Right ventricle myocardium superior (tissue), 1 donor: Measurements from ENCODE around the gene ESYT2. TPM values are rescaled to one million over a fixed set of nuclear protein-coding genes. Genes with fewer than 3 reads are reported as not detected.

Experiments used
- ATAC-seq: fragments of 200-7000 bp; cut with Tn5 transposase; one replicate; pipeline ENCODE4 v1.9.1; 2020; ENCODE audit warnings: mild to moderate bottlenecking; ENCODE audit not compliant: poor library complexity
- DNase-seq: peaks from one replicate; pipeline ENCODE4 v3.0.0-alpha.2; 2020
- intact Hi-C: fragments of 100-400 bp; cut with DNase I; formaldehyde crosslinking; loops from one replicate; pipeline ENCODE4 v1.11.2; 2022
- total RNA-seq: library from RNA; stranded (reverse); fragmentation: NEBNext Ultra II Directional; extraction: Animal tissue kit (Norgen Biotek cat#: 25700); gene quantifications from one replicate; pipeline ENCODE4 v1.2.1, GENCODE V29; 2021
- donor health status: DM: no; HTN: yes; CAD: no; lungs with severe emphysema.

Gene ESYT2
- total RNA-seq, 1 donor from 2014 or later = 43.8 TPM

DNA sequence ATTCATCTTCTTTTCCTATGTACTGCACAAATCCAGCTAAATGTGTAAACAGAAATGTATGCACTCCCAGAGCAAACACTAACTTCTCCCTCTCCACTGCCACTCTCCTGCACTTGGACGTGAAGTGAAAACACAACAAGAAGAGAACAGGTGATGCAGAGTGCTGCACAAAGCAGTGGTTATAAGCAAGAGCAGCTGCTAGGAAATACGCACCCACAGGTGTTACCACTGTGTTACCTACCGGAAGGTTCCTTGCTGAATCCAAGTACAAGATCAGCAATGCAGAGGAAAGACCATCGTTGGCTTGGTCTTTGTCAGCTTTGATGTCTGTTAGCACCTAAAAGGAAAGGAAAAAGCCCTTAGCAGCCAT, 70.1 kb downstream of the ESYT2 start:
- DNase-seq (no peak), ATAC-seq (no peak)
- intact Hi-C loops = no loop called here

DNA sequence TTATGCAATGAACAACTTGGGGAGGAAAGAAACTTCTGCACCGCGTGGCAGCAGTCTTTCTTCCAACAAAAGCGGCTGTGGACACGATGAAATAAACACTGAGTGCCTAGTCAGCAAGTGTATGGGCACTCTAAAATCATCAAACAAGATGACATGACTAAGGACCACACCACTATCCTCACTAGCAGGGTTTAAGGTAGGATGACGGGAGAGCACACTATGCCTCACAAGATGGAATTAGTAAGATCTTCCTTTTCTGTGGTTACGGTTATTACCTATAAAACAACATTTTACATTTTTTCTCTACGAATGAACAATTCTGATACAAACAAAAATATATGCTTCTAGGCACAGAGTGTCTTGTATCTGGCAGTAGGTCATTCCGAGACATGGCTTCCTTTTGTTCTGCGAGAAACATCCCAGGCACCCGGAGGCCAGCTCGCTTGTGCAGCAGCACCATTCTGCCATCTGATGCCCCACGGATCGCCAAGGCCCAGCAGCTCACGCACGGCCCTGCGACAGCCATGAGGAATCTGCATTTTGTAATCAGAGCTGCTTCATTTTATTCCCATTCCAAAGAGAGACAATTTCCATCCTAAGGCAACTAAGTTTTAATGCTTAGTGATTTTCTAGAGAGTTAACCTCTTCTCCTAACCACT, 70.6 kb downstream of the ESYT2 start:
- DNase-seq (no peak), ATAC-seq (no peak)
- intact Hi-C loops = no loop called here

DNA sequence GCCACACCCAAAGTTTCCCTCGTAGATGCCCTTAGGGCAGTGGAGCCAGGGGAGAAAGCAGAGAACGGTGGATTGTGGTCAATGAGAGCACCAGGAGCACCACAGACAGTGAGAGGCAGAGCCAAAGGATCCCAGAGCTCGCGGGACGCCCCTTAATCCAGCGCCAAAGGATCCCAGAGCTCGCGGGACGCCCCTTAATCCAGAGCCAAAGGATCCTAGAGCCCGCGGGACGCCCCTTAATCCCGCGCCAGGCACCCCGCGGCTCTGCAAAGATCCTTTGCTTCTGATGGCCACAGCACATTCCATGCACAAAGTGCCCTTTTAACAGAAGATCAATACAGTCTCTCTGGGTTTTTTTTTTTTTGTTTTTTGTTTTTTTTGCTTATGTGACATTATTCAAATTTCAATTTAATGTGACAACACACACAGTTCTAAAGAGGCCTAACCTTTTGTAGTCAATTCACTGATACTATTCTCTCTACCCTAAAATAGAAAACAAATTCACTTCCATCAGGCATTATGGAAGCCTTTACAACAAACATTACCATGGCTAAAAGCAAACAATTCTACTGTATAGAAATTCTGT, 71.8 kb downstream of the ESYT2 start:
- ATAC-seq = no peak

DNA sequence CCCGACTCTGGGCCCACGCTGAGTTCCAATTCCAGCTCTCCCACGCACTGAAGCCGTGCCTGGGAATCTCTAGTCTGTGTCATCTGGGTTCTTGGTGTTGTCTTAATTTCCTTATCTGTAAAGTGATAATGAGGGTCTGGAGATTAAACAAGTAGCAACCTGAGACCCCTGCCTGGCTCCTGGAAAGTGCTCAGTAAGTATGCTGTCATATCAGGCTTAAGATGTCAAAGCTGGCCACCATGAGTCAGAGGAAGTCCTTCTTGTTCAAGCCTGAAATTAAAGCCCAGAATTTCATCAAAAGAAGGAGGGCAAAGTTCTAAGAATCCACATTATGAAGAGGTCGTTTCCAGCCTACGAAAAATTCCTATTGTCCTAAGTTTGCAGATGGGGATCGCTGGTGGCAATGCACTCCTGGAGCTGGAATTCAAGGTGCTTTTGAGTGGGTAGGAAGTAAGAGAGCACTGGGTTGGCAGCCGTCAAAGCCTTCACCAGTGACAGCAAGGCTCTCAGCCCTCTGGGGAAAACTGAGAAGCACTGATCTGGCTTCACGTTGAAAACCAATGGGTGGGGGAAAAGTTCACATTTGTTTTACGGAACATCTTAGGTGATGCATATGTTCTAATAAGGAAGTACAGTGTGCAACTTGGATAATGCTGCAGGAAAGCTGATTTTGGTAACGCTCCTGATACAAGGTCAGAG, 74.4 kb downstream of the ESYT2 start:
- no peak for ATAC-seq
- intact Hi-C loops = no loop called here
- DNase-seq = no peak

More for the DNA sequence above, 71.8 kb downstream of the ESYT2 start:
- intact Hi-C loops = no loop called here
- DNase-seq = no peak

DNA sequence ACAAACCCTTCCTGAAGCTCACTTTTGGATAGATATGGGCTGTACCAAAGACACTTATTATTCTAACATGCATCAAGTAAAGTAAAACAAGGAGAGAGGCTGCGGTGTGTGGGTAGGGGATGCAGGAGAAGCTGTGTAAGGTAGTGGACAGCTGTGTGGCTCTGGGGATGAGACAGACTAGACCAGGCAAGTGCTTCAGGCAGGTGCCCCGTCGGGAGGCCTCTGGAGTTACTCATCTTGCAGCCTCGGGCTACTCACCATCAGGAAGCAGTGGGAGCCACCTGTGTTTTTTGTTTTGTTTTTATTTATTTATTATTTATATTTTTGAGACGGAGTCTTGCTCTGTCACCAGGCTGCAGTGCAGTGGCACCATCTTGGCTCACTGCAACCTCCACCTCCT, 75.4 kb downstream of the ESYT2 start:
- intact Hi-C loops = no loop called here
- ATAC-seq (no peak), DNase-seq (no peak)

DNA sequence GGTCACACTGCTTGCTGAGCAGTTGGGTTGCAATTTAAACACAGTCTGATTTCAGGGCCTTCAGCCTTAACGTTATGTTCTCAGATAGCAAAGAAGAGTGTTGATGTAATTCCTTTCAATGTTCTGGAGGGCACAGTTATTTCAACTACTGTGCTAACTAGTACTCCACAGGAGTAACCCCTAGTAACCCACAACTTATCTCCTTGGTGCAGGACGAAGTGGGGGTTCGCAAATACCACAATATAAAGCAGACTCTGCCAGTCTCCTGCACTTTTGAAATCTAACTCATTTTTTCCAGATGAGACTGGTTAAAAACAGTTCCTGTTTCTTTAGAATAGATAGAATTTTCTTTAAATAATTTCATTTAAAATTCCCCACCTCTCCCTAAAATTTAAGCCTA, 77.6 kb downstream of the ESYT2 start:
- DNase-seq (no peak), ATAC-seq (no peak)
- intact Hi-C loops = no loop called here

DNA sequence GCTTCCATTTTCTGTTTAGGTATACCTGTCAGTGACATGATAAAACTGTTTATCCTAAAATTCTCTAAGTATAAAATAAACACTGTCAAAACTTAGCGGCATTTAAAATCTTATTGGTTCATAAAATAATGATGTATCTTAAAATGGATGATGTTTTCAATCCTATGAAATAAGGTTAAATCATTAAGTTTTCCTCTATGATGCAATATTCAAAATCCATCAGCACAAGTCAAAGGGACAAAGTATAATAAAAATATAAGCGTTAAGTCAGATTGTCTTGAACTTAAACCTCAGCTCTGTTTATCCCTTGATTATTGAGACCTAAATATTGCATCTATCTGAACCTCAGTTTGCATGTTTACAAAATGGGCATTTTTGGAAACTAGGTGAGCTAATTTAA, 78.1 kb downstream of the ESYT2 start:
- intact Hi-C loops = no loop called here
- ATAC-seq = no peak
- no peak for DNase-seq

DNA sequence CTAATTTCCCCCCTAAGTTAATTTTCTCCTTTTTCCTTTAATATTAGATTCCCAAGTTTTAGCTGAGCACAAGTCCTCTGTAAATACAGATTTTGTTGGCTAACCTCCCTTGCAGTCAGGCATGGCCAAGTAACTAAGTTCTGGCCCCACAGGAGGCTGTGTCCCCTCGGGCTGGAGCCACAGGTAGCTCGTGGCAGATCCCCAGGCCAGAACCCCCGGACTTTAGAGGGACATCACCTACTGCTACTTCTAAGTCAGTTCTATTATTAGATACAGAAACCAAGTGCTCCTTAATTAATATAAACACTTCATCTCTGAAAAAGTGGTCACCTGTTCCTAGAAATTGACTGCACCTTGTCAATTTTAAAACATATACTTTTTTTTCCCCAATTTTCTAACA, 78.6 kb downstream of the ESYT2 start:
- no peak for ATAC-seq
- no peak for DNase-seq
- intact Hi-C loops = no loop called here

DNA sequence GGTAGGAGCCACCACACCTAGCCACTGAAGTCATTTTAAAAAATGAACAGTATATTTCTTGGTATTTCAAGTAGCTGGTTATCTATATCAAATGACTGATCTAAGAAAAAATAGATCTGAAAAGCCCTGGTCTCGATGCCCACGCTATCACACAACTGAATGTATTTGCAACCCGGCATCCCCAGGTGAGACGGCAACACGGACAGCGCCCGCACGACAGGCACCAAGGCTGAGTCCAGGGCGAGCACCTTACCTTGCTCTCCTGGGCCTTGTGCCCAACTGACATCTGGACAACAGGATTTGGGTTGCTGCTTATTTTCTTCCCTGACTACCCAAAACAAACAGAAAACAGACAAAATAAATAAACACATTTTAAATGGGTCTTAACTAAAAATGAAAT, 79.9 kb downstream of the ESYT2 start:
- ATAC-seq (no peak), DNase-seq (no peak)
- intact Hi-C loops = no loop called here

DNA sequence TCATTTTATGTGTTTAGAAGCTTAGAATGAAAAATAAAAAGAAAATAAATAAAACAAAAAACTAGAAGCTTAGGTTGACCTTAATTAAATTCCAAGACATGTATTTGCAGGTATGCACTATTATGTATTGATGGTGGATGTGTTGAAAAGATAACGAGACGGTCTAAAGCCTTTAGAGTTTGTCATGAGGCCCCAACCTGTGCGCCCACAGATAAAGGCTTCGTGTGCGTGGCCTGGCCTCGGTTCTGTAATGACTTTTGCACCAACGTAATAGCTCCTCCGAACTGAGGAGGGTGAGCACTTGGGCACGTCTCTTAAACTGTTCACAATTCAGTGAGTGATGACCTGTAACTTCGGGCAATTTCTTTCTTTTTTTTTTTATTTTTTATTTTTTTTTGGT, 81.0 kb downstream of the ESYT2 start:
- ATAC-seq (no peak), DNase-seq (no peak)
- intact Hi-C loops = no loop called here

DNA sequence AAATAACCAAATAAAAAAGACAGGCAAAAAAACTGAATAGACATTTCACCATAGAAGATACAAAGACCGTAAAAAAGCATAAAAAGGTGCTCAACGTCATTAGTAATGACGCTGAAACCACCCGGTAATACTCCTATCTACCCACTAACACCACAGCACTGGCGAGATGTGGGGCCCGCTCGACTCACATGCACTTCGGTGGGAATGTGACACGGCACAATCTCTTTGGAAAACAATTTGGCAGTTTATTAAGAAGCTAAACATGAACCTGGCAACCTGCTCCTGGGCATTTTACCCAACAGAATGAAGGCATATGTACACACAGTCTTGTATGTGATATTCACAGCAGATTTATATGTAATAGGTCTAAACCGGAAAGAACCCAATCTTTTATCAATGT, 81.9 kb downstream of the ESYT2 start:
- no peak for DNase-seq
- peak; percentile 67 for ATAC-seq
- intact Hi-C loops = no loop called here

DNA sequence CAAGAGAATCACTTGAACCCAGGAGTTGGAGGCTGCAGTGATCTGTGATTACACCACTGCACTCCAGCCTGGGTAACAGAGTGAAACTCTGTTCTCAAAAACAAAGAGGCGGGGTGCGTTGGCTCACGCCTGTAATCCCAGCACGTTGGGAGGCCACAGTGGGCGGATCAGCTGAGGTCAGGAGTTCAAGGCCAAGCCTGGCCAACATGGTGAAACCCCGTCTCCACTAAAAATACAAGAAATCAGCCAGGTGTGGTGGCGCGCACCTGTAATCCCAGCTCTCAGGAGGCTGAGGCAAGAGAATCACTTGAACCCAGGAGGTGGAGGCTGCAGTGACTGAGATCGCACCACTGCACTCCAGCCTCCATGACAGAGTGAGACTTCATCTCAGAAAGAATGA, 82.4 kb downstream of the ESYT2 start:
- intact Hi-C loops = no loop called here
- DNase-seq = no peak
- ATAC-seq = no peak

DNA sequence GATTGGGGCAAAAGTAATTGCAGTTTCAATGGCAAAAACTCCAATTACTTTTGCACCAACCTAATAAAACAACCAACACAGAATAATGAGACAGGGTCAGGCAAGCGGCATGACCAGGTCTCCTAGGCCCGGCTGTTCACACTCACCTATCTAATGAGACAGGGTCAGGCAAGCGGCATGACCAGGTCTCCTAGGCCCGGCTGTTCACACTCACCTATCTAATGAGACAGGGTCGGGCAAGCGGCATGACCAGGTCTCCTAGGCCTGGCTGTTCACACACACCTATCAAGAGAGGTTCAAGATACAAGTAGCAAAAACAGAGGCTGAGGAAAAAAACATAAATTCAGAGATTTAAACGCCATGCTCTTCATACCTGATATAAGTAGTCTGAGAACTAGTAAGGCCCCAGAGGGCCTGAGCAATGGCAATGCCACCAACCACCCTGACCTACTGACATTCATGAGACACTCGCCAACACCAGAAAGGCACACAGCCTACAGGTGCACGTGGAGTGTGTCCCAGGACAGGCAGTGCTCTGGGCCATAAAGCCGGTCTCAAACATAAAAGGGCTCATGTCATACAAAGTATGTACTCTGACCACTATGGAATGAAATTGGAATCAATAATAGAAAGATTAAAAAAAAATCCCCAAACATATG, 84.1 kb downstream of the ESYT2 start:
- ATAC-seq (no peak), DNase-seq (no peak)
- intact Hi-C loops = no loop called here

DNA sequence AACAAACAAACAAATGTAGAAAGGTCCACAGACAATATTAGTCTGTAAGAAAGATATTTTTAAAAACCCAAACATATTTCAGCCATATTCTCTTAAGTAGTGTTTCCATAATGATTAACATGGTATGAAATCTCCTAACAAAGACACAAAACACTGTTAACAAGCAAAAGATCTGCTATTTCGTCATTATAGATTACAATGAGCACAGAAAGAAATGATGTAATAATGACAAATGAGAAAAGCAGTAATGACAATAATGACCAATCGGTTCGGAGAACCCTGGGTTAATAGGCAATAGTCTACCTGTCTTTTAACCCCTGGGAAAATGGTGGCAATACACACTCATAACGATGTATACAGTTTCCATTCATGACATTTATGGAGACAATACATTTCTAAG, 85.2 kb downstream of the ESYT2 start:
- intact Hi-C loops = no loop called here
- DNase-seq (no peak), ATAC-seq (no peak)

DNA sequence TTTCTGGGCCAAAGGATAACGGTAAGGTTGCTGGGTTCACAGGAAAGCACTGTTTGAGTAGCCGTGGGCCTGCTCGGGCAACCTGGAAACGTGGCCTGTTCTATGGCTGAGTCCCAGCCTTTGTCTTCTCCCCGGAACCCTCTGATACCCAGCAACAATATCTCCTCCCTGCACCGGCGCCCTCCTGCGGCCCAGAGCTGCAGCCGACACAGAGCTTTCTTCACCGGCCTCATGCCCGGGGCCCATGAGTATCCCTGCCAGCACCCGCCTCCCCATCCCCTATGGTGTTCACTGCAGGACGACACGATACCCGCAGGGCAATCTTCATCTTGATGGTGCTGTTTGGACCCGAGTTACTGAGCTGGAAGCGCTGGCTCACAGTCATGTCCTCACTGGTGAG, 86.1 kb downstream of the ESYT2 start:
- DNase-seq (no peak), ATAC-seq (no peak)
- intact Hi-C loops = no loop called here

DNA sequence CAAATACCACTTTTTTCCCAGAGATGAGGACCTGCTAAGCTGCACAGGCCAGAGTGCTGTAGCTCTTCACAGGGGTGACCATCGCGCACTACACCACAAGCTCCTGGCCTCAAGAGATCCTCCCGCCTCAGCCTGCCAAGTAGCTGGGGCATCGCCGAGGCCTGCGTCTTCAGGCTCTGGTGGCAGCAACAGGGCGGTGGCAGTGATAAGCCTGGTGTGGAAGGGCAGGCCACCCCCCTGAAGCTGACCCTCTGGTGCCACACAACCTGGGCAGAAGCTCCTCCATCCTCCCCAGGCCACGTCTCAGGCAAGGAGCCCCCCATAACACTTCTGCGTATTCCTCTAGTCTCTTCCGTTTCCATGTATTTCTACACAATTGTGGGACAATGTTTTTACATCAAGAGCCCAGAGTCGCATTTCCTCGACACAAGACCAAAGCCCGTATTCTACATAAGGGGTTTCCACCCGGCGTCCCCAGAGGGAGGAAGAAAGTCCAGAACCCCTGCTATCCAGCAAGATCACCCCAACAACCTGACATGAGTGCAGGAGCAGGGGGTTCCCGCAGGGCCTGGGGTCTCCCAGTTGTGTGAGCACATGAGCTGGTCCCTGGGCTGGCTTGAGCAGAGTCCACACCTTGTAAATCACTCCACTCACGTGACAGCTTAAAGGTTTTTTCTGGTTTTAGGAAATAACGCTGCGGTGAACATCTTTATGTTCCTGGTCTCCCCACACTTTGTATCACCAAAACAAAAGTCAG, 87.1 kb downstream of the ESYT2 start:
- DNase-seq (no peak), ATAC-seq (no peak)
- intact Hi-C loops = no loop called here

DNA sequence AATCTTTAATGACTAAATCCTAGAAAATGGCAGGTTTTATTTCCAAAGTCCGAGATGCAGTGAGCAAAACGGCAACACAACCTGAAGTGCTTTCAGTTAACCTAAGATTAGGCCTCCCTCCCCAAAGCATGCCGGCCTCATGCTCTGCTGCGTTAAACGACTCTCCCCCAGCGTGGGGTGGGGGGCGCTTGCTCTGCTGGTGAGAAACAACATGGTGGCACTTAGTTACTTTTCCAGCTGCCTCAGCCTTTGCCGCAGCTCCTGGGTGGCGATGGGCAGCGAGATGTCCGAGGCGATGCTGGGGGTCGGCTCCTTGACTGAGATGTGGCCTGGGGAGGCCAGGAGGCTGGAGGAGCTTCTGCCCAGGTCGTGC, 88.0 kb downstream of the ESYT2 start:
- intact Hi-C loops = no loop called here
- no peak for ATAC-seq
- no peak for DNase-seq

DNA sequence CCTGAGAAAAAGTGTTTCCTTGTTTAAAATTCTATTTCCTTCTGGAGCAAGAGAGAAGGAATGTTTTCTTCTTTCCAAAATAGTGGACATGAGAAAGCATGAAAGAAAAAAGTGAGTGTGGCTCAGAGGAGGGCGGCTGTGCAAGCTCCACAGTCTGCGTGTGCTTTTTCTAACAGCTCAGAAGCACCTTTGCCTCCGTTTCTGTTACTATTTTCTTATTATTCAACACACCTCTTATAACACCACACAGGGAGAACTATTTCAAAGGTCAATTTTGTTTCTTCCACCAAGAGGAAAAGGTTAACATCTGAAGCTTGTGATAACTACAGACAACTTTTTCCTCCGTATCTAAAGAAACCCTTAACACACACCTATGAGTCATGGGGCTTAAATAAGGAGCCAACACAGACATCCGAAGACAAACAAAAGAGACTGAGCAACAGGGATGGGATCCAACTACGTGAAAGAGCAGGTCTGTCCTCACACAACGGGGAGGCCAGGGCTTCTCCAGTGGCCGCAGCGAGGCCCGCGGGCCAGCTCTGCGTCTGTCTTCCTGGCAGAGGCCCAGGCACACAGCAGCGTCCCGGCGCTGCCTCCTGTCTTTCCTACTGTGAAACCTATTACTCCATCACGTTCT, 88.5 kb downstream of the ESYT2 start:
- intact Hi-C loops = no loop called here
- DNase-seq = no peak
- ATAC-seq = no peak
